ENCODE data around the gene SNX7.

DNA sequence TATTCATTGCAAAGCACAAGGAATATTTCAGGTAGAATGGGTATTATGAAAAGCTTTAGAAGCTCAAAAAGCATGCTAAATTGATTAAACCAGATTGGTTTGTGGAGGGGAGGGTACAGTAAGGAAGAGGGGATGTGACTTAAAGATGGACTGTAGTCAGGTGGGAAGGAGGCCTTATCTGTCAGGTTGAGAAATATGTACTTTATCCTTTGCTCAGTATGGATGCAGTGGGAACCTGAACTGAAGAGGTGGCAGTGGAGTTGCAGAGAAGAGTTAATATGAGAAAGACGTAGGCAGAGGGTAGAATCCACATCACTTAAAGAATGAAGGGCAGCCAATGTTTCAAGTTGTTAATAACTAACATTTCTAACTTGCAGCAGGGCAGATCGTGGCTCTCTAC lies 44.1 kb downstream of the SNX7 start:
- TF ChIP-seq RAD21 (IDR thresholded peaks at IDR 0.05; ENCODE audit: low read depth) (no peak), NFIC (IDR thresholded peaks at IDR 0.05) (no peak), FOXM1 (IDR thresholded peaks at IDR 0.05; ENCODE audit: borderline replicate concordance, low read depth) (no peak), EP300 (IDR thresholded peaks at IDR 0.05; ENCODE audit: borderline replicate concordance) (no peak), YY1 (IDR thresholded peaks at IDR 0.05; ENCODE audit: low read depth) (no peak)
- TF ChIP-seq, protein P1, sequence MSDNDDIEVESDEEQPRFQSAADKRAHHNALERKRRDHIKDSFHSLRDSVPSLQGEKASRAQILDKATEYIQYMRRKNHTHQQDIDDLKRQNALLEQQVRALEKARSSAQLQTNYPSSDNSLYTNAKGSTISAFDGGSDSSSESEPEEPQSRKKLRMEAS (IDR thresholded peaks at IDR 0.05), result no peak
- TF ChIP-seq, protein P2, sequence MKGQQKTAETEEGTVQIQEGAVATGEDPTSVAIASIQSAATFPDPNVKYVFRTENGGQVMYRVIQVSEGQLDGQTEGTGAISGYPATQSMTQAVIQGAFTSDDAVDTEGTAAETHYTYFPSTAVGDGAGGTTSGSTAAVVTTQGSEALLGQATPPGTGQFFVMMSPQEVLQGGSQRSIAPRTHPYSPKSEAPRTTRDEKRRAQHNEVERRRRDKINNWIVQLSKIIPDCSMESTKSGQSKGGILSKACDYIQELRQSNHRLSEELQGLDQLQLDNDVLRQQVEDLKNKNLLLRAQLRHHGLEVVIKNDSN (IDR thresholded peaks at IDR 0.05), result no peak
- TF ChIP-seq, protein P3, sequence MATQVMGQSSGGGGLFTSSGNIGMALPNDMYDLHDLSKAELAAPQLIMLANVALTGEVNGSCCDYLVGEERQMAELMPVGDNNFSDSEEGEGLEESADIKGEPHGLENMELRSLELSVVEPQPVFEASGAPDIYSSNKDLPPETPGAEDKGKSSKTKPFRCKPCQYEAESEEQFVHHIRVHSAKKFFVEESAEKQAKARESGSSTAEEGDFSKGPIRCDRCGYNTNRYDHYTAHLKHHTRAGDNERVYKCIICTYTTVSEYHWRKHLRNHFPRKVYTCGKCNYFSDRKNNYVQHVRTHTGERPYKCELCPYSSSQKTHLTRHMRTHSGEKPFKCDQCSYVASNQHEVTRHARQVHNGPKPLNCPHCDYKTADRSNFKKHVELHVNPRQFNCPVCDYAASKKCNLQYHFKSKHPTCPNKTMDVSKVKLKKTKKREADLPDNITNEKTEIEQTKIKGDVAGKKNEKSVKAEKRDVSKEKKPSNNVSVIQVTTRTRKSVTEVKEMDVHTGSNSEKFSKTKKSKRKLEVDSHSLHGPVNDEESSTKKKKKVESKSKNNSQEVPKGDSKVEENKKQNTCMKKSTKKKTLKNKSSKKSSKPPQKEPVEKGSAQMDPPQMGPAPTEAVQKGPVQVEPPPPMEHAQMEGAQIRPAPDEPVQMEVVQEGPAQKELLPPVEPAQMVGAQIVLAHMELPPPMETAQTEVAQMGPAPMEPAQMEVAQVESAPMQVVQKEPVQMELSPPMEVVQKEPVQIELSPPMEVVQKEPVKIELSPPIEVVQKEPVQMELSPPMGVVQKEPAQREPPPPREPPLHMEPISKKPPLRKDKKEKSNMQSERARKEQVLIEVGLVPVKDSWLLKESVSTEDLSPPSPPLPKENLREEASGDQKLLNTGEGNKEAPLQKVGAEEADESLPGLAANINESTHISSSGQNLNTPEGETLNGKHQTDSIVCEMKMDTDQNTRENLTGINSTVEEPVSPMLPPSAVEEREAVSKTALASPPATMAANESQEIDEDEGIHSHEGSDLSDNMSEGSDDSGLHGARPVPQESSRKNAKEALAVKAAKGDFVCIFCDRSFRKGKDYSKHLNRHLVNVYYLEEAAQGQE (IDR thresholded peaks at IDR 0.05; ENCODE audit: low read depth), result no peak

Data from Ishikawa (cell line).